Activated B cell treated with CpG ODN at 0.5 μM for 24 hours (primary cell): ENCODE data around the gene C1orf216. TPM values are rescaled to one million over a fixed set of nuclear protein-coding genes. Genes with fewer than 3 reads are reported as not detected.

Source experiments
- ATAC-seq: fragments of 200-7000 bp; cut with Tn5 transposase; one replicate; pipeline ENCODE4 v1.10.0; 2021; ENCODE audit warnings: low read depth, mild to moderate bottlenecking, moderate library complexity
- CTCF ChIA-PET: fragments of 350-600 bp; sonication (Branson Sonifier 250); formaldehyde crosslinking; loops from one replicate; lab custom pipeline; 2021; ENCODE audit warnings: antibody characterized with exemption; lab: Charles Lee
- POLR2A ChIA-PET: fragments of 350-600 bp; sonication (Branson Sonifier 250); formaldehyde crosslinking; loops from one replicate; lab custom pipeline; 2021; ENCODE audit warnings: antibody characterized with exemption; lab: Charles Lee
- DNase-seq: peaks from one replicate; pipeline ENCODE4 v3.0.0; 2022
- H3K27ac Mint-ChIP-seq: one replicate; pipeline ENCODE4 v1.8.0; 2020; ENCODE audit warnings: mixed read lengths
- H3K27me3 Mint-ChIP-seq: one replicate; pipeline ENCODE4 v1.8.0; 2021; ENCODE audit warnings: mixed read lengths
- H3K36me3 Mint-ChIP-seq: one replicate; pipeline ENCODE4 v1.8.0; 2021; ENCODE audit warnings: low read depth, mixed read lengths
- H3K4me1 Mint-ChIP-seq: one replicate; pipeline ENCODE4 v1.8.0; 2021; ENCODE audit warnings: mixed read lengths
- H3K4me3 Mint-ChIP-seq: one replicate; pipeline ENCODE4 v1.8.0; 2020; ENCODE audit warnings: mild to moderate bottlenecking, mixed read lengths
- H3K9me3 Mint-ChIP-seq: one replicate; pipeline ENCODE4 v1.8.0; 2020; ENCODE audit warnings: mixed read lengths
- CTCF ChIP-seq: fragments of 200-600 bp; IDR thresholded peaks from one replicate; pipeline ENCODE4 v1.8.0; 2022; ENCODE audit warnings: antibody characterized with exemption, mild to moderate bottlenecking
- intact Hi-C: fragments of 100-400 bp; cut with micrococcal nuclease; formaldehyde crosslinking; loops from one replicate; pipeline ENCODE4 v1.15.1; 2024
- total RNA-seq: library from RNA; stranded (reverse); gene quantifications from 2 replicates; pipeline ENCODE4 v1.2.3, GENCODE V29; 2022

Gene C1orf216
- total RNA-seq, 1 donor from 2014 or later, result 4.4 TPM

GRCh38 chr1:35674111-35674510 is 44.6 kb downstream of the C1orf216 start:
- TF ChIP-seq CTCF, result no peak
- H3K4me3 Mint-ChIP-seq, result no peak overlapping the region
- intact Hi-C loops, result no loop called here
- ChIA-PET CTCF (no interaction called here), POLR2A (no interaction called here)
- no peak for DNase-seq
- H3K36me3 Mint-ChIP-seq, result no peaks in the 10 kb centered on the region
- ATAC-seq, result no peak
- peaks cover 25% of the 10 kb centered on the region for H3K27me3 Mint-ChIP-seq
- H3K27ac Mint-ChIP-seq, result no peak overlapping the region
- H3K4me1 Mint-ChIP-seq, result no peaks in the 10 kb centered on the region
- H3K9me3 Mint-ChIP-seq, result no peaks in the 10 kb centered on the region

GRCh38 chr1:35672116-35672515 is 46.6 kb downstream of the C1orf216 start:
- CTCF ChIA-PET, result no interaction called here

GRCh38 chr1:35668506-35668905 is 50.2 kb downstream of the C1orf216 start:
- H3K4me1 Mint-ChIP-seq, result no peaks in the 10 kb centered on the region
- ChIA-PET POLR2A (no interaction called here), CTCF (no interaction called here)
- no peak overlapping the region for H3K4me3 Mint-ChIP-seq
- no peak for TF ChIP-seq CTCF
- ATAC-seq (no peak), DNase-seq (no peak)
- no peak overlapping the region for H3K27ac Mint-ChIP-seq
- intact Hi-C loops, result no loop called here
- H3K36me3 Mint-ChIP-seq, result no peaks in the 10 kb centered on the region
- H3K27me3 Mint-ChIP-seq, result peaks cover 28% of the 10 kb centered on the region
- no peaks in the 10 kb centered on the region for H3K9me3 Mint-ChIP-seq

More at GRCh38 chr1:35672116-35672515, 46.6 kb downstream of the C1orf216 start:
- no peak for DNase-seq
- no peaks in the 10 kb centered on the region for H3K4me1 Mint-ChIP-seq
- H3K4me3 Mint-ChIP-seq, result no peak overlapping the region
- no peaks in the 10 kb centered on the region for H3K36me3 Mint-ChIP-seq
- POLR2A ChIA-PET, result no interaction called here
- no peak for TF ChIP-seq CTCF
- H3K27me3 Mint-ChIP-seq, result peaks cover 25% of the 10 kb centered on the region
- H3K27ac Mint-ChIP-seq, result no peak overlapping the region
- intact Hi-C loops, result no loop called here
- H3K9me3 Mint-ChIP-seq, result no peaks in the 10 kb centered on the region
- no peak for ATAC-seq

GRCh38 chr1:35666916-35667315 is 51.8 kb downstream of the C1orf216 start:
- no peak overlapping the region for H3K27ac Mint-ChIP-seq
- ATAC-seq, result no peak
- H3K4me1 Mint-ChIP-seq, result no peaks in the 10 kb centered on the region
- H3K36me3 Mint-ChIP-seq, result no peaks in the 10 kb centered on the region
- intact Hi-C loops, result no loop called here
- TF ChIP-seq CTCF, result no peak
- H3K9me3 Mint-ChIP-seq, result no peaks in the 10 kb centered on the region
- CTCF ChIA-PET, result no interaction called here
- POLR2A ChIA-PET, result no interaction called here
- DNase-seq, result no peak
- H3K27me3 Mint-ChIP-seq, result peaks cover 23% of the 10 kb centered on the region
- H3K4me3 Mint-ChIP-seq, result no peak overlapping the region

GRCh38 chr1:35666216-35666615 is 52.5 kb downstream of the C1orf216 start:
- no peaks in the 10 kb centered on the region for H3K9me3 Mint-ChIP-seq
- intact Hi-C loops, result no loop called here
- H3K4me3 Mint-ChIP-seq, result no peak overlapping the region
- H3K27ac Mint-ChIP-seq, result no peak overlapping the region
- ChIA-PET CTCF (no interaction called here), POLR2A (no interaction called here)
- H3K4me1 Mint-ChIP-seq, result no peaks in the 10 kb centered on the region
- no peak for ATAC-seq
- H3K27me3 Mint-ChIP-seq, result peaks cover 22% of the 10 kb centered on the region
- no peaks in the 10 kb centered on the region for H3K36me3 Mint-ChIP-seq
- no peak for DNase-seq
- TF ChIP-seq CTCF, result no peak

Other genes starting within 250 kb of the C1orf216 start
- gene KIAA0319L, start 161.5 kb downstream of the C1orf216 start, total RNA-seq, result 43.3 and 59.1 TPM in 2 replicates
- gene NCDN, start 161.1 kb downstream of the C1orf216 start, total RNA-seq, result 15.2 and 18.4 TPM in 2 replicates
- 1.9 and 2.0 TPM in 2 replicates for gene TFAP2E, start 145.6 kb downstream of the C1orf216 start, total RNA-seq
- gene PSMB2, start 77.4 kb downstream of the C1orf216 start, total RNA-seq, result 54.5 and 56.3 TPM in 2 replicates
- 3.9 and 4.9 TPM in 2 replicates for gene CLSPN, start 51.1 kb upstream of the C1orf216 start, total RNA-seq
- 12.2 and 14.4 TPM in 2 replicates for gene AGO4, start 89.1 kb upstream of the C1orf216 start, total RNA-seq
- 30.3 and 34.3 TPM in 2 replicates for gene AGO1, start 164.3 kb upstream of the C1orf216 start, total RNA-seq
- 30.7 and 37.2 TPM in 2 replicates for gene AGO3, start 212.2 kb upstream of the C1orf216 start, total RNA-seq